Loucy (cell line): ENCODE results near the gene DDX49.

Experiments
- H2AFZ ChIP-seq: fragments of 200-600 bp; sonication (generic); 2 replicates; pipeline ENCODE4 v1.6.0; 2016; ENCODE audit warnings: antibody characterized with exemption, mild to moderate bottlenecking, low read length, moderate library complexity
- H3F3A ChIP-seq: fragments of 200-600 bp; 2 replicates; pipeline ENCODE4 v1.6.0; 2016; ENCODE audit warnings: antibody characterized with exemption, low read depth, mild to moderate bottlenecking
- H3K27me3 ChIP-seq: fragments of 200-600 bp; sonication (generic); 2 replicates; pipeline ENCODE4 v1.6.1; 2014; ENCODE audit warnings: low read length, mild to moderate bottlenecking; ENCODE audit not compliant: insufficient read depth, poor library complexity, severe bottlenecking
- H3K36me3 ChIP-seq: fragments of 200-600 bp; sonication (generic); 2 replicates; pipeline ENCODE4 v1.6.1; 2016; ENCODE audit warnings: low read length; ENCODE audit not compliant: insufficient read depth
- H3K4me1 ChIP-seq: fragments of 200-600 bp; sonication (generic); 2 replicates; pipeline ENCODE4 v1.5.1; 2014; ENCODE audit warnings: low read length, mild to moderate bottlenecking; ENCODE audit not compliant: insufficient read depth, poor library complexity, severe bottlenecking
- H3K4me2 ChIP-seq: fragments of 200-600 bp; sonication (generic); 2 replicates; pipeline ENCODE4 v1.6.0; 2014; ENCODE audit warnings: antibody characterized with exemption, low read length, low read depth, mild to moderate bottlenecking; ENCODE audit not compliant: poor library complexity, severe bottlenecking
- H3K4me3 ChIP-seq: fragments of 200-600 bp; sonication (generic); 2 replicates; pipeline ENCODE4 v1.5.1; 2014; ENCODE audit warnings: low read length, mild to moderate bottlenecking, mixed read lengths; ENCODE audit not compliant: poor library complexity, severe bottlenecking
- H3K79me2 ChIP-seq: fragments of 200-600 bp; sonication (generic); 2 replicates; pipeline ENCODE4 v1.6.1; 2014; ENCODE audit warnings: low read length; ENCODE audit not compliant: insufficient read depth
- H3K9ac ChIP-seq: fragments of 200-600 bp; sonication (generic); 2 replicates; pipeline ENCODE4 v1.6.0; 2014; ENCODE audit warnings: mild to moderate bottlenecking, low read depth, low read length, moderate library complexity; ENCODE audit not compliant: poor library complexity, severe bottlenecking
- H3K9me2 ChIP-seq: fragments of 200-600 bp; sonication (generic); replicated peaks from 2 replicates; pipeline ENCODE4 v1.6.1; 2016; ENCODE audit warnings: low read depth, low read length, mixed read lengths
- H3K9me3 ChIP-seq: fragments of 200-600 bp; sonication (generic); 2 replicates; pipeline ENCODE4 v1.6.1; 2014; ENCODE audit warnings: mild to moderate bottlenecking, antibody characterized with exemption, low read length, low read depth; ENCODE audit not compliant: insufficient read depth
- H4K20me1 ChIP-seq: fragments of 200-600 bp; sonication (generic); 2 replicates; pipeline ENCODE4 v1.6.0; 2014; ENCODE audit warnings: antibody characterized with exemption, low read length, mild to moderate bottlenecking; ENCODE audit not compliant: insufficient read depth, poor library complexity, severe bottlenecking
- EZH2phosphoT487 ChIP-seq: fragments of 200-600 bp; IDR thresholded peaks from 2 replicates; pipeline ENCODE4 v1.6.1; 2018; ENCODE audit warnings: antibody characterized with exemption, mild to moderate bottlenecking, moderate library complexity, borderline replicate concordance
- TF ChIP-seq, protein P1 (sequence below): fragments of 200-600 bp; sonication (generic); conservative IDR thresholded peaks from 2 replicates; pipeline ENCODE4 v1.5.1; 2014; ENCODE audit warnings: mild to moderate bottlenecking, antibody characterized with exemption, low read length

The DDX49 gene

DNA sequence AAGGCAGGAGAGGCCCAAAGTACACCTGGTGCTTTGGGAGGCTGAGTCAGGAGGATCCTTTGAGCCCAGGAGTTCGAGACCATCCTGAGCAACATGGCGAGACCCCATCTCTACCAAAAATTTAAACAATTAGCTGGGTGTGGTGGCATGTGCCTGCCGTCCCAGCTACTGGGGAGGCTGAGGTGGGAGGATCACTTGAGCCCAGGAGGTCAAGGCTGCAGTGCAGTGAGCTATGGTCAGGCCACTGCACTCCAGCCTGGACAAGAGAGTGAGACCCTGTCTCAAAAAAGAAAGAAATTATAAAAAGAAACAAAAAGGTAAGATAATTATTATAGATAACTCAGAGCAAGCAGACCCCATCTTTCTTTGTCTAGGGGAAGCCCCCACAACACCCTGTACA is 19.6 kb downstream of the DDX49 start:
- H2AFZ ChIP-seq = no peak overlapping the region
- no peak overlapping the region for H3K4me3 ChIP-seq
- H4K20me1 ChIP-seq = no peaks in the 10 kb centered on the region
- H3K4me1 ChIP-seq = no peaks in the 10 kb centered on the region
- no peaks in the 10 kb centered on the region for H3K9me2 ChIP-seq
- no peaks in the 10 kb centered on the region for H3K9me3 ChIP-seq
- no peak for TF ChIP-seq EZH2phosphoT487
- TF ChIP-seq, protein P1, sequence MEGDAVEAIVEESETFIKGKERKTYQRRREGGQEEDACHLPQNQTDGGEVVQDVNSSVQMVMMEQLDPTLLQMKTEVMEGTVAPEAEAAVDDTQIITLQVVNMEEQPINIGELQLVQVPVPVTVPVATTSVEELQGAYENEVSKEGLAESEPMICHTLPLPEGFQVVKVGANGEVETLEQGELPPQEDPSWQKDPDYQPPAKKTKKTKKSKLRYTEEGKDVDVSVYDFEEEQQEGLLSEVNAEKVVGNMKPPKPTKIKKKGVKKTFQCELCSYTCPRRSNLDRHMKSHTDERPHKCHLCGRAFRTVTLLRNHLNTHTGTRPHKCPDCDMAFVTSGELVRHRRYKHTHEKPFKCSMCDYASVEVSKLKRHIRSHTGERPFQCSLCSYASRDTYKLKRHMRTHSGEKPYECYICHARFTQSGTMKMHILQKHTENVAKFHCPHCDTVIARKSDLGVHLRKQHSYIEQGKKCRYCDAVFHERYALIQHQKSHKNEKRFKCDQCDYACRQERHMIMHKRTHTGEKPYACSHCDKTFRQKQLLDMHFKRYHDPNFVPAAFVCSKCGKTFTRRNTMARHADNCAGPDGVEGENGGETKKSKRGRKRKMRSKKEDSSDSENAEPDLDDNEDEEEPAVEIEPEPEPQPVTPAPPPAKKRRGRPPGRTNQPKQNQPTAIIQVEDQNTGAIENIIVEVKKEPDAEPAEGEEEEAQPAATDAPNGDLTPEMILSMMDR = no peak
- peaks cover 7% of the 10 kb centered on the region; the same call in 1 of the 2 replicates for H3K79me2 ChIP-seq
- H3K4me2 ChIP-seq = no peak overlapping the region
- H3F3A ChIP-seq = no peaks in the 10 kb centered on the region
- H3K9ac ChIP-seq = no peak overlapping the region
- no peaks in the 10 kb centered on the region for H3K27me3 ChIP-seq
- H3K36me3 ChIP-seq = no peaks in the 10 kb centered on the region

DNA sequence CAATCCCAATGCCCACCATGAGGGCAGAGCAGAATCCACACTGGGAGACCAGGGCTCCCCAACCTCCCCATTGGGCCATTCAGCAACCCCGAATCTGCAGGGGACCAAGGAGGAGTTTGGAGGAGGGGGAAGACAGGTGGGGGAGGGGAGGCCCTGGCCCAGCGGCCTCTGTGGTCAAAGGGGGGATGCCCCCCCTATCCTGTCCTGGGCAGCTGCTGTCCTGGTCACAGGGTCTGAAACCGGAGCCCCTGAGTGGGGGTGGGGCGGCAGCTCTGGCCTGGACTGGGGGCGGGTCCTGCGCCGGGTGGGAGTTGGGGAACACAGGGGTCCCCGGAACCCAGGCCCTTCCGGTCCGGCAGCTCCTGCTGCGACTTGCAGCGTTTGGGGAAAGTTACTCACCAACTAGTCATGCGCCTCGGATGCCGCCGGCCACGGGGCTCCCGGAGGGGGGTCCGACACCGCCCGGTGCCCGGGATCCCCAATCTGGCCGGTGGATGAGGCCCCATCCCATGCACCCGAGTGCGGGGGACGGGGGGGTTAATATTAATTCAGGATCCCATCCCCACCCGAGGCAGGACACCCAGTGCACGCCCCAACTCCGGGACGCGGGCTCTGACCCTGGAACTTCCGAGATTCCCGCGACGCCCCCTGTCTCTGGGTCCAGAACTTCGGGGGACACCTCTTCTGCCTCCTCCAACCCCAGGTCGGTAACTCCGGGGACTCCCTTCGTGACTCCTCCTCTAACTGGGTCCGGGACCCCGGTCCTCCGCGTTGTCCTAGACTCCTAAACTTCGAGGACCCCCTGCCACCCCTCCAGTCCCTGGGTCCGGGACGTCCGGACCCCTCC is 20.6 kb downstream of the DDX49 start:
- H3K79me2 ChIP-seq = peaks cover 7% of the 10 kb centered on the region; the same call in 1 of the 2 replicates
- H3K9ac ChIP-seq = peak overlapping the region; percentile 78
- H3K4me3 ChIP-seq = peak overlapping the region; percentile 81
- H3K36me3 ChIP-seq = no peaks in the 10 kb centered on the region
- H3K27me3 ChIP-seq = no peaks in the 10 kb centered on the region
- H3F3A ChIP-seq = no peaks in the 10 kb centered on the region
- H3K9me3 ChIP-seq = no peaks in the 10 kb centered on the region
- no peaks in the 10 kb centered on the region for H3K9me2 ChIP-seq
- H3K4me1 ChIP-seq = no peaks in the 10 kb centered on the region
- H4K20me1 ChIP-seq = no peaks in the 10 kb centered on the region
- H2AFZ ChIP-seq = peak overlapping the region; percentile 92
- peak overlapping the region; percentile 80 for H3K4me2 ChIP-seq
- no peak for TF ChIP-seq EZH2phosphoT487
- TF ChIP-seq, protein P1 = no peak

DNA sequence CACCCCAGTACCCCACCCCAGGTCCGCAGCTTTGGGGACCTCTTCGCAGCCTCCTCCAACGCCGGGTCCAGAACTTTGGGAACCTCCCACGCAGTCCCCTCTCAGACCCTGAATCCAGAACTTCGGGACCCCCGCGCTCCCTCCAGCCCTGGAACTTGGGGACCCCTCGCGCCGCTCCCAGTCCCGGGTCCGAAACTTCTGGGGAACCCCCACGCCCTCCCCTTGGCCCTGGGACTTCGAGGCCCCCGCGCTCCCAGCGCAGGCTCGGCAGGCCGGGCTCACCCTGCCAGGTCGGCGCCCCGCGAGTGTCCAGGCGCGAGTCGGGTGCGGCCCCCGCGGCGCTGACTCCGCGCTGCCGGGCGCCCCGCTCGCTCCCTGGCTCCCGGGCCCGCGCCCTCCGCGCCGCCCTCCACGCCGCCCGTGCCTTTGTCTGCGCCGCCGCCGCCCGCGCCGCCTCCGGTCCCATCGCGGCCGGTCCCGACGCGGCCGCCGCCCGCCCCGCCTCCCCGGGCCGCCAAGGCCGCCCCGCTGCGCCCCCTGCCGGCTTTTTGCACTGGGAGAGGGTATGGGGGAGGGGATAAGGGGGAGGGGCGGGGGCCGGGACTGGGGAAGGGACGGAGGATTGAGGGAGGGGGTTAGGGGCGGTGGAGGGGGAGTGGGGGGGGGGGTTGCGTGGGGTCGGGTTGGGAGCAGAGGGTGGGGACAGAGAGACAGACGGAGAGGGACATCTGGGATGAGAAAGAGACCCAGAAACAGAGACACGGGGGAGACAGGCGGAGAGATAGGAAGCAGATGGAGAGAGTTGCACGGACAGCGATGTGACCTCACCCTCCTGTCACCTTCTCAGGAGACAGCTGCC is 21.5 kb downstream of the DDX49 start, which contains the start of gene HOMER3:
HOMER3 (minus strand) TSS at position 449 of the 859 bp plus-strand sequence. CDS start 2,235 bp downstream, outside the sequence.
- H3F3A ChIP-seq = no peaks in the 10 kb centered on the region
- no peaks in the 10 kb centered on the region for H3K9me2 ChIP-seq
- no peaks in the 10 kb centered on the region for H3K36me3 ChIP-seq
- H4K20me1 ChIP-seq = no peaks in the 10 kb centered on the region
- H3K9ac ChIP-seq = peak within 1 kb of the TSS; percentile 78
- H3K4me2 ChIP-seq = peak within 1 kb of the TSS; percentile 80
- no peaks in the 10 kb centered on the region for H3K9me3 ChIP-seq
- peak within 1 kb of the TSS; percentile 92 for H2AFZ ChIP-seq
- no peak for TF ChIP-seq EZH2phosphoT487
- TF ChIP-seq, protein P1 = no peak
- H3K79me2 ChIP-seq = peaks cover 7% of the 10 kb centered on the region; the same call in 1 of the 2 replicates
- H3K4me1 ChIP-seq = no peaks in the 10 kb centered on the region
- peak within 1 kb of the TSS; percentile 81 for H3K4me3 ChIP-seq
- H3K27me3 ChIP-seq = no peaks in the 10 kb centered on the region
